Thoracic aorta (tissue), 2 donors: ENCODE results near the gene SOX1. TPM values are rescaled to one million over a fixed set of nuclear protein-coding genes. Genes with fewer than 3 reads are reported as not detected.

Source experiments
- ATAC-seq: fragments of 150-250 bp; one replicate; pipeline ENCODE4 v1.8.0; 2017; ENCODE audit warnings: low read depth; ENCODE audit not compliant: insufficient number of reproducible peaks, low FRiP score
- DNase-seq: peaks from one replicate; pipeline ENCODE4 v3.0.0-alpha.2; 2020; ENCODE audit warnings: low spot score
- H3K27ac ChIP-seq, 2 donors: fragments of 200-600 bp; sonication (generic); 1 replicate in 1 of 2; 2 replicates in 1 of 2; pipeline ENCODE4 v1.5.1; 2016; ENCODE audit warnings: mild to moderate bottlenecking in 2 of 2, moderate library complexity in 2 of 2
- H3K27me3 ChIP-seq: fragments of 200-600 bp; sonication (generic); replicated peaks from 2 replicates; pipeline ENCODE4 v1.6.0; 2016; ENCODE audit warnings: mild to moderate bottlenecking; ENCODE audit not compliant: insufficient read depth
- H3K36me3 ChIP-seq: fragments of 200-600 bp; sonication (generic); one replicate; pipeline ENCODE4 v1.5.1; 2016
- H3K4me1 ChIP-seq, 2 donors: fragments of 200-600 bp; sonication (generic); 1 replicate in 1 of 2; 2 replicates in 1 of 2; pipeline versions ENCODE4 v1.5.1 to v1.6.0; 2016; ENCODE audit warnings: low read depth in 2 of 2, mild to moderate bottlenecking in 1 of 2; ENCODE audit not compliant: control insufficient read depth in 1 of 2
- H3K4me3 ChIP-seq: fragments of 200-600 bp; sonication (generic); 2 replicates; pipeline ENCODE4 v1.5.1; 2016; ENCODE audit warnings: mild to moderate bottlenecking
- H3K9me3 ChIP-seq: fragments of 200-600 bp; sonication (generic); 2 replicates; pipeline ENCODE4 v1.5.1; 2016
- total RNA-seq, 2 donors: library from RNA; depleted of rRNA; stranded (reverse); fragments of >200 nt; gene quantifications; one replicate each; pipeline versions ENCODE4 v1.1.0 to v1.2.3, GENCODE V29; 2016
- TF ChIP-seq, protein P1 (sequence below): fragments of 200-600 bp; sonication (generic); IDR thresholded peaks from one replicate; pipeline ENCODE4 v1.5.1; 2019; ENCODE audit warnings: antibody characterized with exemption

Gene SOX1
- total RNA-seq, 2 donors from 2014 or later = not detected

GRCh38 chr13:112062072-112062567 is 4.8 kb upstream of the SOX1 start:
- no peak overlapping the region for H3K27ac ChIP-seq
- H3K27me3 ChIP-seq = peaks cover 3% of the 10 kb centered on the region
- H3K9me3 ChIP-seq = no peaks in the 10 kb centered on the region
- peaks cover 0 to 8% of the 10 kb centered on the region in 2 donors for H3K4me1 ChIP-seq
- TF ChIP-seq, protein P1, sequence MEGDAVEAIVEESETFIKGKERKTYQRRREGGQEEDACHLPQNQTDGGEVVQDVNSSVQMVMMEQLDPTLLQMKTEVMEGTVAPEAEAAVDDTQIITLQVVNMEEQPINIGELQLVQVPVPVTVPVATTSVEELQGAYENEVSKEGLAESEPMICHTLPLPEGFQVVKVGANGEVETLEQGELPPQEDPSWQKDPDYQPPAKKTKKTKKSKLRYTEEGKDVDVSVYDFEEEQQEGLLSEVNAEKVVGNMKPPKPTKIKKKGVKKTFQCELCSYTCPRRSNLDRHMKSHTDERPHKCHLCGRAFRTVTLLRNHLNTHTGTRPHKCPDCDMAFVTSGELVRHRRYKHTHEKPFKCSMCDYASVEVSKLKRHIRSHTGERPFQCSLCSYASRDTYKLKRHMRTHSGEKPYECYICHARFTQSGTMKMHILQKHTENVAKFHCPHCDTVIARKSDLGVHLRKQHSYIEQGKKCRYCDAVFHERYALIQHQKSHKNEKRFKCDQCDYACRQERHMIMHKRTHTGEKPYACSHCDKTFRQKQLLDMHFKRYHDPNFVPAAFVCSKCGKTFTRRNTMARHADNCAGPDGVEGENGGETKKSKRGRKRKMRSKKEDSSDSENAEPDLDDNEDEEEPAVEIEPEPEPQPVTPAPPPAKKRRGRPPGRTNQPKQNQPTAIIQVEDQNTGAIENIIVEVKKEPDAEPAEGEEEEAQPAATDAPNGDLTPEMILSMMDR = no peak
- no peak for ATAC-seq
- DNase-seq = no peak
- no peaks in the 10 kb centered on the region for H3K36me3 ChIP-seq
- H3K4me3 ChIP-seq = no peak overlapping the region

DNA sequence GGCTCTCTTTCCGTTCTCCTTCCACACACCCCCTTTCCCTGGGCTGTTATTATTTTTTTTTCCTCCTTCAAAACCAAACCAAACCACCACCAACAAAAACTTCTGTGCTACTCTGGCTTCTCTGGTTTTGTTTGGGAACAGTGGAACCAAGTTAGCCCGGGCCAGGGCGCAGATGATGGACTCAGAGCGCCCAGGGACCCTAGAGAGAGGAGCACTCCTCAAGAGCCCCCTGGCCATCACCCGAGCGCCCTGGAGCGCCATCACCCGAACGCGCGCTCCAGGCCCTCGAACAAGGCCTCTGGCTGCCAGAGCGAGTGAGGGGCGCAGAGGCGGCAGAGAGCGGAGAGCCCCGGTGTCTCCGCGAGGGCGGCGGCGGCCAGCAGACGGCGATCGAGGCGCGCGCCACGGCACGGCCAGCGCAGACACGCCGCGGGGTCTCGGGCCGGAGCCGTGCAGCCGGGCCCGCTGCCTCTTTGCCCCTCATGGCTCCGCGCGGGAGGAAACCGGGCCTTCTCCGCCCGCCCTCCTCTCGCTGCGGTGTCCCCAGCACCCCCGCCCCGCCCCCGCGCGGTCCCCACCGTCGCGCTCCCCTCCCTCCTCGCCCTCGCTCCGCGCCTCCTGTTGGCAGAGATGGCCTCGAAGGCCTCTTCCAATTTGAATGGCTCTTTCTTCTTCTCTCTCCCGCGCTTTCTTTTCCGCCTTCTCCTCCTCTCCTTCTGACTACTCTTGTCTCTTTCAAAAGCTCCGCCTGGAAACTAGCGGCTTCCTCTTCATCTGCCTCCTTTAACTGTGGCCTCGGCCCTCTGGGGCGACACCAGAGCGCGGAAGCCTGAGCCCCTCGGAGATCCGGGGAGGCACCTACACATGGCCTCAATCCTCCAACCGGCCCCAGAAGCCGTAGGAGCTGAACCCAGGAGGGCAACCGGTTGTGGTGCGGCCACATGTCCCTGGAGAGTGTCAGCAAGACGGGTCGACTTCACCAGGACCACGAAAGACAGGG is 4.1 kb upstream of the SOX1 start:
- Histone ChIP-seq H3K36me3 (no peaks in the 10 kb centered on the region), H3K4me1 (peaks cover 0 to 6% of the 10 kb centered on the region in 2 donors), H3K27ac (no peak overlapping the region), H3K27me3 (peaks cover 3% of the 10 kb centered on the region), H3K4me3 (no peak overlapping the region), H3K9me3 (no peaks in the 10 kb centered on the region)
- ATAC-seq (no peak), DNase-seq (no peak)
- TF ChIP-seq, protein P1 = no peak

- Histone ChIP-seq H3K36me3 (no peaks in the 10 kb centered on the region), H3K27ac (no peak overlapping the region), H3K4me3 (no peak overlapping the region), H3K4me1 (peaks cover 0 to 6% of the 10 kb centered on the region in 2 donors), H3K27me3 (peaks cover 3% of the 10 kb centered on the region), H3K9me3 (no peaks in the 10 kb centered on the region)
- TF ChIP-seq, protein P1 = no peak
- ATAC-seq = no peak
- DNase-seq = no peak
These were observed 3.1 kb upstream of the SOX1 start for GRCh38 chr13:112063807-112064206.

DNA sequence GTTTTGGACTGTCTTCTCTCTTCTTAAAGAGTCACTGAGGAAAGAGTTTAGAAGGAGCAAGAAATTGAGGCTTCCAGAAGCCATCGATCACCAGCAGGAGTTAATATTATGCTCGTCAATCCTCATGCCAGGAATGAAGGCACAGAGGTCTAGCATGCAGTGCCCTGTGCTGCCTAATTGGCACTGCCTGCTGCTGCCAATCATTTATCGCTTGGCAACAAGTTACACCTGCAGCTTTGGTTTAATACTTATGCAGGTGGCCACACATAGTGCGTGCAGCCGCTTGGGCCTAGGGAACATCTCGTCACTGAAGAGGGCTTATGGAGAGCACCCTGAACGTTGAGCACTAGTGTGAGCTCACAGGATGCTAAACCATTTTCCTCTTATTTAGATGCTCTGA is 2.7 kb upstream of the SOX1 start:
- Histone ChIP-seq H3K36me3 (no peaks in the 10 kb centered on the region), H3K27ac (no peak overlapping the region), H3K4me3 (no peak overlapping the region), H3K27me3 (peaks cover 3% of the 10 kb centered on the region), H3K9me3 (no peaks in the 10 kb centered on the region), H3K4me1 (peaks cover 0 to 6% of the 10 kb centered on the region in 2 donors)
- TF ChIP-seq, protein P1 = no peak
- DNase-seq = no peak
- ATAC-seq = no peak

DNA sequence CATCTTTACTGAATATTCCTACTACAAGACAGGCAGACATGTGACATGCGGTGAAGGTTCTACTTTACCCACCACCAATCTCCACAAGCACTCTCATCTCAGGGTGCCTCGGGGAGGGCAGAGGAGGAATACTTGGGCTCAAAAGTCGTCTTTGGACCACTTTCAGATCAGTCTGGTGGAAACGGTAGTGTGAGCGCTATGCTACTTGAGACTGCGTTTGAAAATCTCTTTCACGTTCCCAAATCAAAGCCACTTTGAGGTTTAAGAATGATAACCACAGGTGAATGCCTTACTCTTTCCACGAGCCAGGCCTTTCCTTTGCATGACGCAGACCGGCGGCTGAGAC is 1.5 kb upstream of the SOX1 start:
- Histone ChIP-seq H3K4me1 (peaks cover 0 to 6% of the 10 kb centered on the region in 2 donors), H3K4me3 (no peak overlapping the region), H3K36me3 (no peaks in the 10 kb centered on the region), H3K27ac (no peak overlapping the region), H3K27me3 (no peaks in the 10 kb centered on the region), H3K9me3 (no peaks in the 10 kb centered on the region)
- TF ChIP-seq, protein P1 = no peak
- no peak for ATAC-seq
- DNase-seq = no peak
